ENCODE measurements around the gene AFAP1L2. TPM values are rescaled to one million over a fixed set of nuclear protein-coding genes. Genes with fewer than 3 reads are reported as not detected.

AFAP1L2 gene
- total RNA-seq, 6 experiments from 2014 or later = 0.07 to 0.09 TPM; not detected in 4

GRCh38 chr10:114444819-114445218 lies 40.5 kb upstream of the AFAP1L2 start:
- no peak for TF ChIP-seq CTCF (IDR thresholded peaks at IDR 0.05)
- DNase-seq = no peak
- H3K4me3 Mint-ChIP-seq = no peak overlapping the region
- no peaks in the 10 kb centered on the region for H3K36me3 Mint-ChIP-seq (ENCODE audit: low read depth)
- no peaks in the 10 kb centered on the region for H3K9me3 Mint-ChIP-seq
- H3K27me3 Mint-ChIP-seq (ENCODE audit: insufficient read depth) = no peaks in the 10 kb centered on the region; the same call in 1 of the 2 replicates
- H3K4me1 Mint-ChIP-seq (ENCODE audit: low read depth) = no peaks in the 10 kb centered on the region
- H3K27ac Mint-ChIP-seq = no peak overlapping the region

GRCh38 chr10:114442091-114442630 lies 37.9 kb upstream of the AFAP1L2 start:
- H3K36me3 Mint-ChIP-seq (ENCODE audit: low read depth) = no peaks in the 10 kb centered on the region
- no peak overlapping the region for H3K27ac Mint-ChIP-seq
- no peak for DNase-seq
- no peak for TF ChIP-seq CTCF (IDR thresholded peaks at IDR 0.05)
- no peak overlapping the region for H3K4me3 Mint-ChIP-seq
- H3K9me3 Mint-ChIP-seq = no peaks in the 10 kb centered on the region
- no peaks in the 10 kb centered on the region; the same call in 1 of the 2 replicates for H3K27me3 Mint-ChIP-seq (ENCODE audit: insufficient read depth)
- H3K4me1 Mint-ChIP-seq (ENCODE audit: low read depth) = no peaks in the 10 kb centered on the region

GRCh38 chr10:114441107-114441506 lies 36.8 kb upstream of the AFAP1L2 start:
- H3K4me3 Mint-ChIP-seq = no peak overlapping the region
- no peaks in the 10 kb centered on the region for H3K4me1 Mint-ChIP-seq (ENCODE audit: low read depth)
- no peaks in the 10 kb centered on the region for H3K36me3 Mint-ChIP-seq (ENCODE audit: low read depth)
- TF ChIP-seq CTCF (IDR thresholded peaks at IDR 0.05) = no peak
- H3K27me3 Mint-ChIP-seq (ENCODE audit: insufficient read depth) = no peaks in the 10 kb centered on the region; the same call in 1 of the 2 replicates
- H3K9me3 Mint-ChIP-seq = no peaks in the 10 kb centered on the region
- DNase-seq = no peak
- no peak overlapping the region for H3K27ac Mint-ChIP-seq

GRCh38 chr10:114437473-114438292 lies 33.4 kb upstream of the AFAP1L2 start:
- peak; percentile 37 for DNase-seq
- Mint-ChIP-seq H3K27me3 (ENCODE audit: insufficient read depth) (no peaks in the 10 kb centered on the region), H3K9me3 (no peaks in the 10 kb centered on the region), H3K27ac (no peak overlapping the region), H3K4me1 (ENCODE audit: low read depth) (peaks cover 4% of the 10 kb centered on the region; the same call in 1 of the 2 replicates), H3K36me3 (ENCODE audit: low read depth) (no peaks in the 10 kb centered on the region), H3K4me3 (no peak overlapping the region)
- TF ChIP-seq CTCF (IDR thresholded peaks at IDR 0.05) = peak; percentile 80

GRCh38 chr10:114436941-114437340 lies 32.6 kb upstream of the AFAP1L2 start:
- no peak overlapping the region for H3K4me3 Mint-ChIP-seq
- no peaks in the 10 kb centered on the region for H3K36me3 Mint-ChIP-seq (ENCODE audit: low read depth)

More at GRCh38 chr10:114436941-114437340, 32.6 kb upstream of the AFAP1L2 start:
- no peak for TF ChIP-seq CTCF (IDR thresholded peaks at IDR 0.05)
- Mint-ChIP-seq H3K27me3 (ENCODE audit: insufficient read depth) (no peaks in the 10 kb centered on the region), H3K4me1 (ENCODE audit: low read depth) (peaks cover 8% of the 10 kb centered on the region), H3K27ac (no peak overlapping the region), H3K9me3 (no peaks in the 10 kb centered on the region)
- DNase-seq = no peak

Data from HFFc6 (cell line).